ENCODE results near the gene LONP2. TPM values are rescaled to one million over a fixed set of nuclear protein-coding genes. Genes with fewer than 3 reads are reported as not detected.

LONP2 gene
- total and polyA plus RNA-seq, 10 of the 15 experiments (the other 5 are each of a cell fraction or from before 2014, with no cell fraction given), result 8.3 to 48.0 (median 34.8) TPM

DNA sequence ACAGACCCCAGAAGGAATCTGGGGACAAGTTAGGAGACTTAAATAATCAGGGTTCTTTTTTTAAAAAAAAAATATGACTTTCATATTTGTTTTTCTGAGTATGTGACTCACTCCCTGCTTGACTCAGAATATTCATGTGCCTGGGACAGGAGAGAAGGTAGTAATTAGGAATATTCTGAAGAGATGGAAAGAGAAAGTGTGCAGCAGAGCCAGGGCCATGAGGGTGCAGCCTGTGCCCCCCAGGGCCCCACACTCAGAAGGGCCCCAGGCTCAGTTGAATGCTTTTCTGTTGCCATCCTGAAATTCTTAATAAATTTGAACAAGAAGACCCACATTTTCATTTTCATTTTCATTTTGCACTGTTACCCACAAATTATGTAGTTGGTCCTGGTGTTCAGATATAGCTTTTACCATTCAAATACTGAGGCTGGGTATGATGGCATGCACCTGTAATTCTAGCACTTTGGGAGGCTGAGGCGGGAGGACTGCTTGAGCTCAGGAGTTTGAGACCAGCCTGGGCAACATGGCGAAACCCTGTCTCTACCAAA lies 11.5 kb upstream of the LONP2 start:
- intact Hi-C loops (cut with micrococcal nuclease; ENCODE audit: unreplicated experiment), result loop anchor here (5.0 kb wide), 1 partner anchor 390 kb away; no protein-coding TSS in a partner anchor
- DNase-seq (ENCODE audit: low read depth, low spot score), result no peak
- TF ChIP-seq, protein P1, sequence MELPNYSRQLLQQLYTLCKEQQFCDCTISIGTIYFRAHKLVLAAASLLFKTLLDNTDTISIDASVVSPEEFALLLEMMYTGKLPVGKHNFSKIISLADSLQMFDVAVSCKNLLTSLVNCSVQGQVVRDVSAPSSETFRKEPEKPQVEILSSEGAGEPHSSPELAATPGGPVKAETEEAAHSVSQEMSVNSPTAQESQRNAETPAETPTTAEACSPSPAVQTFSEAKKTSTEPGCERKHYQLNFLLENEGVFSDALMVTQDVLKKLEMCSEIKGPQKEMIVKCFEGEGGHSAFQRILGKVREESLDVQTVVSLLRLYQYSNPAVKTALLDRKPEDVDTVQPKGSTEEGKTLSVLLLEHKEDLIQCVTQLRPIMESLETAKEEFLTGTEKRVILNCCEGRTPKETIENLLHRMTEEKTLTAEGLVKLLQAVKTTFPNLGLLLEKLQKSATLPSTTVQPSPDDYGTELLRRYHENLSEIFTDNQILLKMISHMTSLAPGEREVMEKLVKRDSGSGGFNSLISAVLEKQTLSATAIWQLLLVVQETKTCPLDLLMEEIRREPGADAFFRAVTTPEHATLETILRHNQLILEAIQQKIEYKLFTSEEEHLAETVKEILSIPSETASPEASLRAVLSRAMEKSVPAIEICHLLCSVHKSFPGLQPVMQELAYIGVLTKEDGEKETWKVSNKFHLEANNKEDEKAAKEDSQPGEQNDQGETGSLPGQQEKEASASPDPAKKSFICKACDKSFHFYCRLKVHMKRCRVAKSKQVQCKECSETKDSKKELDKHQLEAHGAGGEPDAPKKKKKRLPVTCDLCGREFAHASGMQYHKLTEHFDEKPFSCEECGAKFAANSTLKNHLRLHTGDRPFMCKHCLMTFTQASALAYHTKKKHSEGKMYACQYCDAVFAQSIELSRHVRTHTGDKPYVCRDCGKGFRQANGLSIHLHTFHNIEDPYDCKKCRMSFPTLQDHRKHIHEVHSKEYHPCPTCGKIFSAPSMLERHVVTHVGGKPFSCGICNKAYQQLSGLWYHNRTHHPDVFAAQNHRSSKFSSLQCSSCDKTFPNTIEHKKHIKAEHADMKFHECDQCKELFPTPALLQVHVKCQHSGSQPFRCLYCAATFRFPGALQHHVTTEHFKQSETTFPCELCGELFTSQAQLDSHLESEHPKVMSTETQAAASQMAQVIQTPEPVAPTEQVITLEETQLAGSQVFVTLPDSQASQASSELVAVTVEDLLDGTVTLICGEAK (IDR thresholded peaks at IDR 0.05; ENCODE audit: borderline replicate concordance), result peak; percentile 78
- no peak for TF ChIP-seq ATF7 (IDR thresholded peaks at IDR 0.05; ENCODE audit: low read depth)
- TF ChIP-seq LARP7 (IDR thresholded peaks at IDR 0.05), result no peak
- no peak for TF ChIP-seq ZNF217 (IDR thresholded peaks at IDR 0.05)
- ChIA-PET RAD21 (ENCODE audit: unreplicated experiment) (interaction anchor here (1.1 to 3.7 kb wide), 4 partner anchors 44 to 400 kb away, joined by 3 to 30 read pairs (median 6); no protein-coding TSS in a partner anchor), POLR2A (no interaction called here), SMC1A (ENCODE audit: uncharacterized antibody, unreplicated experiment) (interaction anchor here (0.9 to 5.4 kb wide), 7 partner anchors 44 to 397 kb away, joined by 3 to 30 read pairs (median 8); no protein-coding TSS in a partner anchor), CTCF (interaction anchor here (0.6 to 4.8 kb wide), 9 partner anchors 8 to 398 kb away, joined by 3 to 47 read pairs (median 3); no protein-coding TSS in a partner anchor)
- WGBS (ENCODE audit: insufficient coverage, insufficient replicate concordance, low lambda C conversion rate, missing lambda C conversion rate), result 82% methylated on average over 2 of the region's 2 CpGs
- in situ Hi-C loops (cut with MboI), result loop anchor here (5.0 kb wide), 1 partner anchor 400 kb away; no protein-coding TSS in a partner anchor
- no peaks in the 10 kb centered on the region for H4K20me1 ChIP-seq (ENCODE audit: control insufficient read depth, insufficient read depth)
- peak overlapping the region; percentile 29; the same call in 1 of the 2 replicates for H3K27ac ChIP-seq (ENCODE audit: control insufficient read depth, insufficient read depth)
- H3K9ac ChIP-seq (ENCODE audit: control insufficient read depth, insufficient read depth, low read length), result no peak overlapping the region; the same call in 1 of the 2 replicates
- FAIRE-seq, result peak; percentile 61
- H2AFZ ChIP-seq (ENCODE audit: control insufficient read depth, low read depth, low read length), result peak overlapping the region; percentile 58
- no TSS peak for BruUV-seq (replicated peaks)
- H3K27me3 ChIP-seq (replicated peaks in 1 of 2; ENCODE audit: control insufficient read depth in 2 of 2, insufficient read depth in 2 of 2, low read length in 1 of 2), result no peaks in the 10 kb centered on the region
- H3K79me2 ChIP-seq (ENCODE audit: control insufficient read depth, insufficient read depth, low read length), result no peaks in the 10 kb centered on the region
- H3K36me3 ChIP-seq (ENCODE audit: control insufficient read depth in 2 of 2, insufficient read depth in 2 of 2, low read length in 1 of 2), result no peaks in the 10 kb centered on the region
- no peak overlapping the region; the same call in 1 of the 2 replicates for H3K4me2 ChIP-seq (ENCODE audit: control insufficient read depth, insufficient read depth)
- ATAC-seq, result peak; percentile 58
- H3K4me1 ChIP-seq (ENCODE audit: control insufficient read depth, insufficient read depth, low read length), result peaks cover 3% of the 10 kb centered on the region
- H3K9me3 ChIP-seq (replicated peaks; ENCODE audit: control insufficient read depth, insufficient read depth, low read length), result no peaks in the 10 kb centered on the region
- H3K4me3 ChIP-seq, result no peak overlapping the region
